Panc1 (cell line): ENCODE results near the gene SLC6A12. TPM values are rescaled to one million over a fixed set of nuclear protein-coding genes. Genes with fewer than 3 reads are reported as not detected.

ENCODE experiments used
- ATAC-seq: fragments of 200-7000 bp; cut with Tn5 transposase; 2 replicates; pipeline ENCODE4 v1.9.1; 2020; ENCODE audit warnings: mild to moderate bottlenecking, moderate library complexity
- BruUV-seq: library from RNA; stranded (reverse); fragments of 400-500 nt; replicated peaks from 2 replicates; lab custom pipeline; 2021; lab: Mats Ljungman, UMichigan
- CTCF ChIA-PET: fragments of 300-600 bp; sonication (Branson Sonifier 250); formaldehyde crosslinking; loops from one replicate; lab custom pipeline; 2022; ENCODE audit warnings: antibody characterized with exemption; lab: Charles Lee
- POLR2A ChIA-PET: fragments of 300-600 bp; sonication (Branson Sonifier 250); formaldehyde crosslinking; loops from one replicate; lab custom pipeline; 2022; ENCODE audit warnings: antibody characterized with exemption; lab: Charles Lee
- DNase-seq: peaks from one replicate; pipeline ENCODE4 v3.0.0-alpha.2; 2010; ENCODE audit warnings: low read depth, low spot score
- H3K27ac ChIP-seq: 2 replicates; pipeline ENCODE4 v1.5.1; 2011; ENCODE audit warnings: mild to moderate bottlenecking, low read length, inconsistent platforms
- H3K27me3 ChIP-seq: fragments of 200-500 bp; sonication (Bioruptor generic); 2 replicates; pipeline ENCODE4 v1.6.0; 2014; ENCODE audit warnings: low read length, inconsistent platforms; ENCODE audit not compliant: control insufficient read depth, insufficient read depth
- H3K36me3 ChIP-seq: fragments of 200-500 bp; sonication (Bioruptor generic); 2 replicates; pipeline ENCODE4 v1.5.1; 2014; ENCODE audit warnings: inconsistent platforms, mild to moderate bottlenecking, low read length, moderate library complexity; ENCODE audit not compliant: control insufficient read depth, insufficient read depth
- H3K4me1 ChIP-seq: 2 replicates; pipeline ENCODE4 v1.5.1; 2011; ENCODE audit warnings: inconsistent platforms, mild to moderate bottlenecking, low read length, moderate library complexity; ENCODE audit not compliant: control insufficient read depth, insufficient read depth
- H3K4me3 ChIP-seq, 2 experiments: 2 replicates each; pipeline ENCODE4 v1.5.1; 2011 to 2012; ENCODE audit warnings: low read depth in 2 of 2, low read length in 2 of 2, mild to moderate bottlenecking in 2 of 2, inconsistent platforms in 1 of 2, moderate library complexity in 1 of 2
- H3K9me3 ChIP-seq: fragments of 200-500 bp; sonication (Bioruptor generic); 2 replicates; pipeline ENCODE4 v1.5.1; 2014; ENCODE audit warnings: low read depth, mild to moderate bottlenecking, inconsistent platforms, low read length, moderate library complexity; ENCODE audit not compliant: control insufficient read depth, insufficient read depth
- CTCF ChIP-seq: fragments of 450-650 bp; IDR thresholded peaks from 2 replicates; pipeline ENCODE4 v1.5.1; 2017; ENCODE audit warnings: mild to moderate bottlenecking
- POLR2AphosphoS5 ChIP-seq: IDR thresholded peaks from 2 replicates; pipeline ENCODE4 v1.6.1; 2012; ENCODE audit warnings: mild to moderate bottlenecking, low read depth, low read length, moderate library complexity
- REST ChIP-seq, 2 experiments: IDR thresholded peaks; 2 replicates each; pipeline ENCODE4 v1.6.1; 2011 to 2012; ENCODE audit warnings: low read depth in 2 of 2, control low read depth in 1 of 2, low read length in 1 of 2, mild to moderate bottlenecking in 1 of 2, moderate library complexity in 1 of 2; ENCODE audit not compliant: insufficient read depth in 1 of 2
- SIN3A ChIP-seq: IDR thresholded peaks from 2 replicates; pipeline ENCODE4 v1.6.1; 2012; ENCODE audit warnings: low read depth, mild to moderate bottlenecking, low read length, moderate library complexity, borderline replicate concordance; ENCODE audit not compliant: insufficient read depth
- TCF7L2 ChIP-seq: IDR thresholded peaks from 2 replicates; pipeline ENCODE4 v1.6.1; 2011; ENCODE audit warnings: mild to moderate bottlenecking, low read depth, low read length, inconsistent platforms
- in situ Hi-C: cut with HindIII; loops from 2 replicates; pipeline ENCODE4 v1.10.0; 2016; ENCODE audit warnings: low sequenced_read_pairs, low pct_unique_long_range_greater_than_20kb
- intact Hi-C: fragments of 100-400 bp; cut with micrococcal nuclease; formaldehyde crosslinking; loops from one replicate; pipeline ENCODE4 v1.10.0; 2022; ENCODE audit not compliant: unreplicated experiment
- total RNA-seq: library from RNA; stranded (reverse); gene quantifications from one replicate; pipeline ENCODE4 v1.2.1, GENCODE V29; 2021; ENCODE audit not compliant: unreplicated experiment

The SLC6A12 gene
- total RNA-seq, 1 experiment from 2014 or later = 1.0 TPM

- no peaks in the 10 kb centered on the region for H3K9me3 ChIP-seq
- no peaks in the 10 kb centered on the region for H3K27me3 ChIP-seq
- ATAC-seq (no peak), DNase-seq (no peak)
- H3K36me3 ChIP-seq = no peaks in the 10 kb centered on the region
- TF ChIP-seq TCF7L2 = no peak
- no peak for TF ChIP-seq POLR2AphosphoS5
- TF ChIP-seq REST (IDR thresholded peaks at IDR 0.05; ENCODE audit: insufficient read depth in 1 of 2, low read depth in 2 of 2, low read length in 1 of 2) = no peak
- TF ChIP-seq CTCF = no peak
- TF ChIP-seq SIN3A = no peak
- intact Hi-C loops (no loop called here), in situ Hi-C loops (no loop called here)
- ChIA-PET CTCF (no interaction called here), POLR2A (no interaction called here)
- BruUV-seq = no TSS peak
- no peak overlapping the region for H3K27ac ChIP-seq
- no peak overlapping the region for H3K4me3 ChIP-seq
- no peaks in the 10 kb centered on the region for H3K4me1 ChIP-seq
Observed at GRCh38 chr12:238116-238515, 24.2 kb upstream of the SLC6A12 start.

- Histone ChIP-seq H3K9me3 (no peaks in the 10 kb centered on the region), H3K4me3 (no peak overlapping the region), H3K27ac (no peak overlapping the region), H3K4me1 (no peaks in the 10 kb centered on the region), H3K27me3 (no peaks in the 10 kb centered on the region), H3K36me3 (no peaks in the 10 kb centered on the region)
- no peak for ATAC-seq
- TF ChIP-seq TCF7L2 = no peak
- TF ChIP-seq REST (IDR thresholded peaks at IDR 0.05; ENCODE audit: insufficient read depth in 1 of 2, low read depth in 2 of 2, low read length in 1 of 2) = no peak
- no peak for TF ChIP-seq CTCF
- TF ChIP-seq POLR2AphosphoS5 = no peak
- TF ChIP-seq SIN3A = no peak
- in situ Hi-C loops = no loop called here
- BruUV-seq = no TSS peak
- POLR2A ChIA-PET = no interaction called here
- CTCF ChIA-PET = no interaction called here
- intact Hi-C loops = no loop called here
- no peak for DNase-seq
Observed at GRCh38 chr12:237026-237815, 23.3 kb upstream of the SLC6A12 start.
